HG03558 (cell line): ENCODE measurements around the gene SP100.

Experiments used
- ATAC-seq: cut with Tn5 transposase; IDR thresholded peaks from one replicate; pipeline ENCODE4 v1.9.1; 2021; ENCODE audit warnings: moderate number of reproducible peaks; ENCODE audit not compliant: unreplicated experiment; ENCODE audit errors: extremely low read depth

The SP100 gene

DNA sequence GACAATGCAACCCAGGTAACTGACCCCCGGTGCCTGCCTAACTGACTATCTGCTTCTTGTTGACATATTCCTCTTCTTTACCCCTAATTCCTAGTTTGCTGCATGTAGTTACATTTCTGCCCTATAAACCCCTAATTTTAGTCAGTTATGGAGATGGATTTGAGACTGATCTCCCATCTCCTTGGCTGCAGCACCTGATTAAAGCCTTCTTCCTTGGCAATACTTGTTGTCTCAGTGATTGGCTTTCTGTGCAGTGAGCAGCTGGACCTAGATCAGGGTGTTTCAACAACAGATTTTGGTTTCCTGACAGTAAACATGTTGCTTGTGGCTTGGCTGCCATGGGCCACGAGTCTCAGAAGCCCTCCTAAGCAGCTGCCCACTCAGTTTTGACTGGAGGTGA is 105.4 kb downstream of the SP100 start:
- ATAC-seq = no peak

DNA sequence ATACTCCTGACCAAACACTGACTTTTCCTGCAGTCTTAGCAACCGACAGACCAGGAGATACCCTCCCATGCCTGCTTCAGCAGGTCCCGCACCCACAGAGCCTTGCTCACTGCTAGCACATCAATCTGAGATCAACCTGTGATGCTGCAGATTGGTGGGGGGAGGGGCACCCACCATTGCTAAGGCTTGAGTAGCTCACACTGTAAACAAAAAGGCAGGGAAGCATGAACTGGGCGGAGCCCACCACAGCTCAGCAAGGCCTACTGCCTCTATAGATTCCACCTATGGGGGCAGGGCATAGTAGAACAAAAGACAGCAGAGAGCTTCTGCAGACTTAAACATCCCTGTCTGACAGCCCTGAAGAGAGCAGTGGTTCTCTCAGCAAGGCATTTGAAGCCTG is 109.7 kb downstream of the SP100 start:
- no peak for ATAC-seq

DNA sequence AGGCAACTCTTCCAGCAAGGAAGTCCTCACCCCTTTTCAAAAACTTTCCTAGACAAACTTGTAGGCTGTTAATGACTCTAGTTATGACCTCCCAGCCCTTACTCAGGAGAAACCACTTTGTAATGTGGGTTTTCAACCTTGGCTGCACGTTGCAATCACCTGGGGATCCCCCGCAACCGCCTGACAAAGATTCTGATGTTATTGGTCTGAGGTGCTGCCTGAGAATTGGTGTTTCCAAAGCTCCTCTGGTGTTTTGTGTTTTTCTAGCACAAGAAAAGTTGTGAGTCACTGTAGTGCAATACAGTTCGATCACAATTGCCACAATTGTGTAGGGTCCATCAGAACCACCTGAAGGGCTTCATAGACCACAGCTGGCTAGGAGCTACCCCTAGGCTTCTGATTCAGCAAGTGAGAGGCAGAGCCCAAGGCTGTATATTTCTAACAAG is 121.6 kb downstream of the SP100 start:
- ATAC-seq = peak; percentile 51

DNA sequence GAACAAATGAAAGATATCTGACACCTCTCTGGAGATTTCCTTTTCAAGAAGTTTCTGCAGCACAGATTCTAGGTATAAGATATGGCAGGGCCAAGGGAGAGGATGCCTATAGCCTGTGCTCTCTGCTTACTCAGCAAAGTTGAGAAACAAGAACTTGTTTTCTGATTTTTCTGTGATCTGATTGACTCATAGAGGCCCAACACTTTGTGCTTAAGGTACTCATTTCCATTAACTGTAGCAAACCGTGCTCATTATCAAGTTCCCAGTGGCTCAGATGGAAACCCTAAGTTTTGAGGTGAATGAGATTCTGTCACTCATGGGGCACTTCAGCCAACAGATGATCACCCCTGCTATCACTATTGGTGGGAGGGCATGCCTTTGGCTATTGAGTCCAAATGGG is 124.3 kb downstream of the SP100 start:
- no peak for ATAC-seq

DNA sequence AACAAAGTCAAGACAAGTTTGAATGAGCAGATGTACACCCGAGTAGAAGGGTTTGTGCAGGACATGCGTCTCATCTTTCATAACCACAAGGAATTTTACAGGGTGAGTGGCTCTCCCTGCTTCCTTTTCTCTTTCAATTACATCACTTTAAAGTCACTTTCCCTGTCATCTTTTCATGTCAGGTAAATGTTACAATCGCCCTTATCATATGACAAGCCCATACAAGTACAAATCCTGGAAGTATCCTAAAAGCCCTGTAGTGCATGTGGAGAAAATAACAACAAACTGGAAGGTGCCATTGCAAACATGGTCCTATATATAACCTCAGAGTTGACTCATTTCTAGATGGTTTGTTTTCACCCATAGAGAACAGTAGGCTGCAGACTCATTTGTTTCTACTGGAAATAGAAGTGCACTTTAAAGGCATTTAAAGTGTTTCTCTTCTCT is 126.0 kb downstream of the SP100 start:
- ATAC-seq = peak; percentile 61

DNA sequence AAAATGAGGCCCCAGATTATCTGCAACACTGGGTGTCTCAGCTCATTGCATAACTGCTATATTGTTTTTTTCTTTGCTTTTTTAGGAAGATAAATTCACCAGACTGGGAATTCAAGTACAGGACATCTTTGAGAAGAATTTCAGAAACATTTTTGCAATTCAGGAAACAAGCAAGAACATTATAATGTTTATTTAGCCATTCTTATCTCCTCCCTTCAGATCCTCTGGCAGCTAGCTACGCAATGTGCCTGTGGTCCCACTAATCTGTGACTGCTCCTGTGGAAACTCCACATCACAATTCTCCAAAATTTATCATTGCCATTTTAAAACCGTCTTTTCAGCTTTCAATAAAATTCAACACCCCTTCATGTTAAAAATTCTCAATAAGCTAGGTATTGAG is 126.8 kb downstream of the SP100 start:
- no peak for ATAC-seq

DNA sequence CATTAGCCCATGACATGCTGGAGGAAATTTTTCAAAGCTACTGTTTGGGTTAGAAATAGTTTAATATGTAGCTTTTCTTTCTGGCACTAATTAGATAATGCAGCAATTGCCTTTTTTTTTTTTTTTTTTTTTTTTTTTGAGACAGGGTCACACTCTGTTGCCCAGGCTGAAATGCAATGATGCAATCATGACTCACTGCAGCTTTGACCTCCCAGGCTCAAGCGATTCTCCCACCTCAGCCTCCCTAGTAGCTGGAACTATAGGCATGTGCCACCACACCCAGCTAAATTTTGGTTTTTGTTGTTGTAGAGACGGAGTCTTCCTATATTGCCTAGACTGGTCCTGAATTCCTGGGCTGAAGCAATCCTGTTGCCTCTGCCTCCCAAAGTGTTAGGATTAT is 136.2 kb downstream of the SP100 start:
- no peak for ATAC-seq

DNA sequence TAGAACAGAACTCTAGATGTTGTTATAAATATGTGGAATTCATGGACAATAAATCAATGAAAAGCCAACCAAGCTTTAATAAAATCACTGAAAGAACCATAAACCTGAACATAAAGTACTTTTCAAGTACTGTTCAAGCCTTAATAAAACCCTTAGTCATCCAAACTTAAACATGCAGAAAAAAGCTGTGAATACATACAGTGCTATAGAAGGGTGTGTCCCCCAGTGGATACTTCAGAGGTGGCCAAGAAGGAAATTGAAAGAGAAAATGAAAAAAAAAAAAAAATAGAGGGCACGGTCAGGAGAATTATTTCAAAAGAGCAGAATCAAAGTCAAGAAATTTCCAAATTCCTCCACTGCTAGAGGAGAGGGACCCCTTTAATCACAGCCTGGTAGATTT is 141.1 kb downstream of the SP100 start:
- ATAC-seq = no peak

DNA sequence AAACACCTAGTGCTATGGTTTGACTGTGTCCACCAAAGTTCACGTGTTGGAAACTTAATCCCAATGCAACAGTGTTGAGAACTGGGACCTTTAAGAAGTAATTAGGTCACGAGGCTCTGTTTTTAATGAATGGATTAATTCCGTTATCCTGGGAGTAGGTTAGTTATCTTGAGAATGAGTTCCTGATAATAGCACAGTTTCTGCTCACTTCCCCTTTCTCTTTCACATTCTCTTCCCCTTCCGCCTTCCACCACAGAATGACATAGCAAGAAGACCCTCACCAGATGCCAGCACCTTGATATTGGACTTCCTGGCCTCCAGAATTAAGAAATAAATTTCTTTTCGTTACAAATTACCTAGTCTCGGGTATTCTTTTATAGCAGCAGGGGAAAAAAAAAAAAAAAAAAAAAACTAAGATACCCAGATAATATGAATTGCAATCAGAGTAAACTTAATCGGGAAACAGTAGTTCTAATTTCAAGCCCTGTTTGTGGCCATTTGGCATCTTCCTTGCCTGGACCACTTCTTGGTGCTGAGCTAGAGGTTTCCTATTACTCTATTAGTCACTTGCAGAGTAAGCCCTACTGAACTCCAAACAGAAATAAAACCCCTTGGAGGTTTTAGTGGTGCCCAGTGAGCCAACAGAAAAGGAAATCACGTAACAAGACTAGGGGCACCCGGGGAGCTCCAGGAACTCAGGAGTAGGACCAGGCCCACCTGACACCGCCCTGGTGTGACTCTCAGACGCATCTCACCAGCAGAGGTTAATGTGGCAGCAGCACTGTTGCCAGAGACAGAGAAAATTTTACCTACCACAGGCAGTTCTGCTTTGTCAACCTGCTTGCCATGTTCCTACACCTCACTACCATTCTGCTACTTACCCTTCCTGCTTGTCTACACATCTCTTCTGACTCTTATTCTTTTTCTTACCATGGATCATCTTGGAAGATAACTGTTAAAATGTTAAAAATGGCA is 149.1 kb downstream of the SP100 start:
- ATAC-seq = no peak

DNA sequence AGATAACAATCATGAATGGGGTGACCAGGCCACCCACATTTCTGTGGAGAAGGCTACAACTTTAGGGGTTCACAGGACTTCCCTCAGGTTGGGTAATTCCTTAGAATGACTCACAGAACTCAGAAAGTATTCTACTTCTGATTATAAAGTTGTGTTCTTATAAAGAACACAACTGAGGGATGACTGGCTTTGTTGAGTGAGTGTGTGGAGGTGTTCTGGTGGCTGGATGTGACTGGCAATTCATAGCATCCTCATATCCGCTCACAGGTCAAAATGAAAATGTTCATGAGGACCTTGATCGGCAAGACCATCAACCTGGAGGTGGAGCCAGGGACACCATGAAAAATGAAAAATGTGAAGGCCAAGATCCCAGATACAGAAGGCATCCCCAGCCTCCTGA is 153.3 kb downstream of the SP100 start:
- ATAC-seq = no peak

DNA sequence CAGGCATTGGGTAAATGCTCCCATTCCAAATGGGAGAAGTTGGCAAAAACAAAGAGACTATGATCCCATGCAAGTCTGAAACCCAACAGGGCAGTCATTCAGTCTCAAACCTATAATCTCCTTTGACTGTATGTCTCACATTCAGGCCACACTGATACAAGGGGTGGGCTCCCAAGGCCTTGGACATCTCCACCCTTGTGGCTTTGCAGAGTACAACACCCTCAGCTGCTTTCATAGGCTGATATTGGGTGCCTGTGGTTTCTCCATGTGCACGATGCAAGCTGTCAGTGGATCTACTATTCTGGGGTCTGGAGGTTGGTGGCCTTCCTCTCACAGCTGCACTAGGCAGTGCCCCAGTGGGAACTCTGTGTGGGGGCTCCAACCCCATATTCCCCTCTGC is 155.0 kb downstream of the SP100 start:
- no peak for ATAC-seq

DNA sequence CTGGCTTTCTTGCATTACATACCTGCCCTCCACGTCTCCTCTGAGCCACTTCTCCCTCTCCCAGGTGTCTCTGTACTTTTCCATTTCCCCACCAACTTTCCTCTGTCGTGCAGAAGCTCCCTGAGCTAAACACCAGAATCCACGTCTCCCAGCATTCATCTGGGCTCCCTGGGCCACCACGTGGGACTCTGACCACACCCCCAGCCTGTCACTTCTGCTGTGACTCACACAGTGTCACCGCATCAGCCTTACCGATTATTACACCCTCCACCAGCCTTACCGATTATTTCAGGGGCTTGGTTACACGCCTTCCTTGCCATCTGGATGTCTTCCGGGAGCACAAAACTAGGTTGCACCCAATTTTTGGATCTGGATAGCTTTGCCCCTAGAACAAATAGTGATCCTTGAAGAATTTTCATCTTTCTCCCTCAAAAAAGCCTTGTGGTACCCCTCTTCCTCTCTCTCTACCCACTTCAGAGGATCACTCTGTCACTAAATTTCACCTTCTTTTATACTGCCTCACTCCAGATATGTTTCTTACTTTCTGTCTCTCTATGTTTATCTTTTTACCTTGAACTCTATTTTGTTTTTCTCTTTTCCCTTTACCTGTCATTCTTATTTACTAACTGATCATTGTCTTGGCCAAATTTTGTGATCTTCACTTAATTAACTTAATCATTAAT is 159.8 kb downstream of the SP100 start:
- no peak for ATAC-seq

DNA sequence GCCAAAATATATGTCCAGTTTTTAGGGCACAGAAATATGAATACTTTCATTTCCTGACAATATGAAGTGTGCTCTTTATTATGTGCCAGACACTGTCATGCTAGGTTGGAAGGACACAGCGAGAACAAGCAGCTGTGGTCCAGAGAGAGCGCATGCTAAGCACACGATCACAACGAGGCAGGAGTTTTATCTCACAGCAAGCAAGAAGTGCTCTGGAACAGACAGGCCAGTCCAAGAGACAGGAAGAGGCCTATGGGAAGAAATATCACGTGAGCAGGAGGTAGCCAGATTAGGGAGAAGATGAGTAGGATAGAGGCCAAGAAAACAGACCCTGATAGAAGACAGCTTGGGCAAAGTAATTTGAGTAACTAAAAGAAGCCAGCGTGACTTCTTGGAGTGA is 161.1 kb downstream of the SP100 start:
- ATAC-seq = no peak

DNA sequence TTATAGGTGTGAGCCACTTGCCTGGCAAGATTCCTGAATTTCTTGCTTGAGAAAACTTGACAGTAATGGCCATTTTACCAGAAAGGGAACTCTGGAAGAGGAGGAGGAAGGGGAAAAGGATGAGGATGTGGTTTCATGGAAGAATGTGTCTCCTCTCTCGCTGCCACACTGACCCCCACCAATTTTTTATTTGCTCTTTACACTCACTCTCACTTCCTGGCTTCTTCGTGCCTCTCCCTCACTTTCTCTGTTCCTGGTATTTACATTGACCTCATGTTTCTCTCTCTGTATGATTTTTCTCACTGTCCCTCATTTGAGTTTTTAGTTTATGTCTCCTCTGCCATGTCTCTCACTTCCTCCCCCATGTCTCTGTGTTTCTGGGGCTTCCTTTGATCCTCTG is 162.1 kb downstream of the SP100 start:
- ATAC-seq = no peak

DNA sequence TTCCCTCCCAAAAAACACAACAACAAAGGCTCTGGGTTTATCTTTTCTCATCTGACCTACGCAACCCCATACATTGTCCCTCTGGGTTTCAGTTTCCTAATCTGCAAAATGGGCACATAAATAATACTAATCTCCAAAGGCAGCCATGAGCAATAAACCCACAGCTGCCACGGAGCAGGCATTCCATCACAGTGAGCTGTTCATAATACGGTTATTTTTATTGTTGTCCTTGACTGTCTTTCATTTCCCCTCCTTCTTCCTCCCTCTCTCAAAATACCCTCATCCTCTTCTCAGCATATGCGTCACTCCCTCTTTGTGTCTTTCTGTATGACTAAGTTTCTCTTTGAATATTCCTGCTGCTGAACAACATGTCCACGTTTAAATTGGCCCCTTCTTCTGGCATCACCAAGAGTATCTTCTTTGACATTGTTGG is 166.9 kb downstream of the SP100 start:
- no peak for ATAC-seq

DNA sequence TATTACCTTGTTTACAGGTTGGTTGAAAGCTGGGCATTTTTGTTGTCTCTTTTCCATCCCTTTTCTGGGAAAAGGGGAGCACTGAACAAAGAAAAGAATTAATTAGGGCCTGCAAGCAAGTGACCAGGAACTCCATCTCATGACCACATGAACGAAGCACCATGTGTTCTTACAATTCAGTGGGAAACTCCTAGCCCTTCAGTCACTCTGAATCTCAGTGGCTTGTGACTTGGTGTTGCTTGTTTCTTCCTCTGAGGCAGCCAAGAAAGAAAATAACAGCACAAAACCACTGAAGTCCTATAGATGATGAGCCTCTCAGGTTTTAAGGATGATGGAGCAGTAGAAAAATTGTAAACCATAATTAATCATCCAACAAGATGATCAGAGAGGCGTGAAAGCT is 167.6 kb downstream of the SP100 start:
- no peak for ATAC-seq

DNA sequence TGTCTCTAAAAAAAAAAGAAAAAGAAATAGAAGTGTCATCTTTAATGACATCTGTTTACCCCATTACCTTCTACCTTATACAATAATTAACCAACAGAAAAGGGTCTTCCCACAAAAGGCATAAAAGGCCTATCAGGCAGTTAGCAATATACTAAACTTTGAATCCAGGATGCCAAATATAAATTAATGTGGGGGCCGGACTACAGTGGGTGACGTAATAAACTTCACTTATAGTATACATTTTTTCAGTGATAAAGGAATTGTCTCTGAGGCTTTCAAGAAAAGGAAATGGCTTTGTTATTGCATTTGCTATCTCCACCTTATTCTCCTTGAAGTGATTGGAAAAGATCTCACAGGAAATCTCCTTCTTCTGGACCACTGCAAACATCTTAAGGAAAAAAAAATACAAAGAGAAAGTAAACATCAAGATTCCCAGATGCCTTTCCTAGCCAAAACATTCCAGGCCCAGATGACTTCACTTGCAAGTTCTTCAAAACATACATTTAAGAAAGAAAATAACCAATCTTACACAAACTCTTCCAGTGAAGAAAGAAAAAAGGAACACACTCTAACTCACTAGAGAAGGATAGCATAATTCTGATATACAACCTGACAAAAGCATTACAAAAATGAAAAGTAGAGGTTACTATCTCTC is 170.5 kb downstream of the SP100 start:
- ATAC-seq = no peak

DNA sequence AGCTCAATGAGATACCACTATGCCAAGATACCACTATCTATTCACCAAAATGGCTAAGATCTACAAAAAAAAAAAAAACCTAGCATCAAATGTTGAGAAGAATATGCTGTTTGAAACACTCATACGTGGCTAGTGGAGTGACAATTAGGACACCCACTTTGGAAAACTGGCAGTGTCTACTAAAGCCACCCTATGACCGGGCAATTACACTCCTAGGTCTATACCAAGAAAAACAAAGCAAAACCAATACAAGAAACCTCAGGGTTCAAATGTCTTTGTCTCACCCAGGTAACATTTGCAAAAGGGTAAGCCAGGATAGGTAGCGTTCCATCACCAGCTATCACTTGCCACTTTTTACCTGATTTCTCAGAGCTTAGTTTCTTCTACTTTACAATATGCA is 173.0 kb downstream of the SP100 start:
- ATAC-seq = no peak

DNA sequence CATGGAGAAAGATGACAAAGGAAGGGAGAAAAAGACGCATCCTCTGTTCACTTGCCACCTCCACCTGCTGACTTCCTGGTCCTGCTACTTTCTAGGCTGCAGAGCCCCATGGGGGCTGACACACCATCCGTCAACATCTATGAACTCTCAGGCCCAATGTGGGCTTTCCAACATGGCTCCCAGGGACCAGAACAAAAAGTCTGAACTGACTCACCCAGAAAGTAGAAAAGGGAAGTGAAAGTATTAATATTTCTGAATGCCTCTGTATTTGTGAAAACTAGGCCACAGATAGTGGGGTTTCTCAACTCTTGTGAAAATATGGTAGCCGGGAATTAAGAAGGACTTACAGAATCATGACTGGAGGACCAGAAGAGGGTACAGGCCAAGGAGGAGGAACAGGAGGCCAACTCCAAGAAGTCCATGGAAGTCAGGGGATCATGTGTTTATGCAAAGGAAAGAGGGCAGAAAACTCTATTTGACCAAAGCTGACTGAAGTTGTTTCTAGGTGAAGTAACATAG is 173.6 kb downstream of the SP100 start:
- peak; percentile 93 for ATAC-seq

DNA sequence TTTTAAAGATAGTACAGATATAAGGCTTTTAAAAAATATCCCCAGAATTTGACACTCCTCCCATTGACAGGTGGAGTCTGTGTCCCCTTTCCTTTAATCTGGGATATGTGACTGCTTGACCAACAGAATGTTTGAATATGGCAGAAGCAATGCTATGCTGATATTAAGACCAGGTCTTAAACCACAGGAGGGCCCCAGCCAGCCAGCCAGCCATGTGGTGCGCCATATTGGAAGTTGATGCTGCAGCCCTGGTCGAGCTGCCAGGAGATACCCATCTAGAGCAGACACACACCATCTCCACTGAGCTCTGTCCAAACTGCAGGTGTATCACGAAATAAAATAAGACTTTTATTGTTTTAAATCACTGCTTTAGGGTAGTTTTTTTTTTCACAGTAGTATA is 174.3 kb downstream of the SP100 start:
- no peak for ATAC-seq

DNA sequence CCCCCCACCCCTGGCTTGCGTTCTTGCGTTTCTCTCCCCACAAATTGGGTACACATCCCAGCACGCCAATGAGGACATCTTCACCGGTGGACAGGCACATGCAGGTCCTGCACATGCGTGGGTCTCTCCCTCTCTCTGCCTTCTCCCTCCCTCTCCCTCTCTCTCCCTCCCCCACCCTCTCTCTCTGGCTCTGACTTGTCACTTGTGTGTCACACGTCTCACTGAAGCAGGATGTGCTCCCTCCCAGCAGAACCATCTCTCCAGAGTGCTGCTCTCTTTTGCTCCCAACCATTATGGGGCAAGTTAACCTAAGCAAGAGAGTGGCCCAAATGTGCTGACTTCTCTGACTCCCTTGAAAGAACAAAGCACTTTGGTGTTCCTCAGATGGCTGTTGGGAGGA is 175.8 kb downstream of the SP100 start:
- ATAC-seq = no peak
